ENCODE measurements around the gene PPIL1.

PPIL1 gene

DNA sequence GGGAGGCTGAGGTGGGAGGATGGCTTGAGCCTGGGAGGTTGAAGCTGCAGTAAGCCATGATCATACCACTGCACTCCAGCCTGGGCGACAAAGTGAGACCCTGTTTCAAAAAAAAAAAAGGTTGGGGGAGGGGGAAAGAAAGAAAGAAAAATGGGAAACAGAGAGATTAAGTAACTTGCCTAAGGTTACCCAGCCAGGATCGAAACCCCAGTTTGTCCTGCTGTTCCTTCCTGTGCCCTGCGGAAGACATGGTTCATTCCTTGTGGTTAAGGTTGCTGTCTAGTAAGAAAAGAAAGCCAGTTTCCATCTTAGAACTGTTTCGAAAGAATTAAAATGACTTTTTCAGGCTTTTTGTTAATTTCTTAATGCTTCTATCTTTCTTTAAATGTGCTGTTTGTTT lies 41.0 kb upstream of the PPIL1 start:
- DNase-seq (ENCODE audit: low read depth in 2 of 2), result no peak
- H3K4me3 ChIP-seq (replicated peaks in 1 of 2; ENCODE audit: low read depth in 2 of 2, low read length in 2 of 2), result no peak overlapping the region
- no peak for TF ChIP-seq CTCF (IDR thresholded peaks at IDR 0.05; ENCODE audit: low read depth, low read length)

DNA sequence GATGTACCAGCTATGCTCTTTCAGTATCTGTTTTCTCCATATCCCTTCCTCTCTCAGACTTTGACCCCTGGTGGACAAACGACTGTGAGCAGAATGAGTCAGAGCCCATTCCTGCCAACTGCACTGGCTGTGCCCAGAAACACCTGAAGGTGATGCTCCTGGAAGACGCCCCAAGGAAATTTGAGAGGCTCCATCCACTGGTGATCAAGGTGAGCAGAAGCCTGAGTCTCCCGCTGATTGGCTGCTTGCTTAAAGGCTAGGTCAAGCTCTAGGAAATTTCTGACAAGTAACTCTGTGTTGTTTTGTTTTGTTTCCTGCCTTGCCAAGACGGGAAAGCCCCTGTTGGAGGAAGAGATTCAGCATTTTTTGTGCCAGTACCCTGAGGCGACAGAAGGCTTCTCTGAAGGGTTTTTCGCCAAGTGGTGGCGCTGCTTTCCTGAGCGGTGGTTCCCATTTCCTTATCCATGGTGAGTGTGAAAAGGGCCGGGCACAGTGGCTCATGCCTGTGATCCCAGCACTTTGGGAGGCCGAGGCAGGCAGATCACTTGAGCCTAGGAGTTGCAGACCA lies 39.7 kb upstream of the PPIL1 start:
- TF ChIP-seq CTCF (IDR thresholded peaks at IDR 0.05; ENCODE audit: low read depth, low read length), result peak; percentile 41

DNA sequence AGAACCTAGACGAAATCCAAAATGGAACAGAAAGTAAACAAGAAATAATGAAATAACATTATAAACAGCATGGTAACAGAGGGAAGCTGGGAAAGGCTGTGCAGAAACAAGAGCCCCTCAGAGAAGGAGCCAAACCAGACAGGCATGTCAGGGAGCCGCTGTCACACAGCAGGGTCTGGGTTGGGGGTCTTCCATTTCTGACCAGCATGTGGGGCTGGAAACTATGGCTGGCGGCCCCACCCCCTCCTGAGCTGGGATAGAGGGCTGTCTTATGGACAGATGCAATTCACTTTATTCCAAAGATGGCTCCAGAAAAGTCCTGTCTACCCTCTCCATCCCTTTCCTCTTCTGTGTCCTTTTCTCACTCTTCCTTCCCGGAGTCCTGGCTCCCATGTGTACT lies 38.5 kb upstream of the PPIL1 start:
- no peak for TF ChIP-seq CTCF (IDR thresholded peaks at IDR 0.05; ENCODE audit: low read depth, low read length)
- H3K4me3 ChIP-seq (replicated peaks in 1 of 2; ENCODE audit: low read depth in 2 of 2, low read length in 2 of 2), result no peak overlapping the region
- DNase-seq (ENCODE audit: low read depth in 2 of 2), result no peak

More for the DNA sequence above, 39.7 kb upstream of the PPIL1 start:
- no peak overlapping the region for H3K4me3 ChIP-seq (replicated peaks in 1 of 2; ENCODE audit: low read depth in 2 of 2, low read length in 2 of 2)
- DNase-seq (ENCODE audit: low read depth in 2 of 2), result peak; percentile 42 to 46

GRCh38 chr6:36912586-36912985 lies 38.0 kb upstream of the PPIL1 start:
- TF ChIP-seq CTCF (IDR thresholded peaks at IDR 0.05; ENCODE audit: low read depth, low read length), result no peak
- DNase-seq (ENCODE audit: low read depth in 2 of 2), result peak; percentile 70 to 73
- H3K4me3 ChIP-seq (replicated peaks in 1 of 2; ENCODE audit: low read depth in 2 of 2, low read length in 2 of 2), result no peak overlapping the region

DNA sequence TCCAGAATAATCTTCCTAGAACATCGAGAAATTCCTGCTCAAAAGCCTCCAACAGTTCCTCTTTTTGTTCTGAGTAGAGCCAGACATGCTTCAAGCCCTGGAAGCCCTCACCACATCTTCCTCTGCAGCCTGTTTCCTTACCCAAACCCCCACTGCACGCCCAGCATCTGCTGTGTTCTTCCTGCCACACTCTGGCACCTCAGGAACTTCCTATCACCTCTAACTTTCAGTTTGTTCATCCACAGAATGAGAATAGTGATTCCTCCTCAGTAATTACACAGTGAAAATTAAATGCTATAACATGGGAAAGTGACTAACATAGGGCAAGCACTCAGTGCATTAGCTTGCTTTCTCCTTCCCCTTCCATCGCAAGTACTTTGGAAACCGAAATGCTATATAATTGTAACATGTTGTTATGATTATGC lies 37.4 kb upstream of the PPIL1 start:
- H3K4me3 ChIP-seq (replicated peaks in 1 of 2; ENCODE audit: low read depth in 2 of 2, low read length in 2 of 2), result no peak overlapping the region
- no peak for TF ChIP-seq CTCF (IDR thresholded peaks at IDR 0.05; ENCODE audit: low read depth, low read length)
- no peak for DNase-seq (ENCODE audit: low read depth in 2 of 2)

DNA sequence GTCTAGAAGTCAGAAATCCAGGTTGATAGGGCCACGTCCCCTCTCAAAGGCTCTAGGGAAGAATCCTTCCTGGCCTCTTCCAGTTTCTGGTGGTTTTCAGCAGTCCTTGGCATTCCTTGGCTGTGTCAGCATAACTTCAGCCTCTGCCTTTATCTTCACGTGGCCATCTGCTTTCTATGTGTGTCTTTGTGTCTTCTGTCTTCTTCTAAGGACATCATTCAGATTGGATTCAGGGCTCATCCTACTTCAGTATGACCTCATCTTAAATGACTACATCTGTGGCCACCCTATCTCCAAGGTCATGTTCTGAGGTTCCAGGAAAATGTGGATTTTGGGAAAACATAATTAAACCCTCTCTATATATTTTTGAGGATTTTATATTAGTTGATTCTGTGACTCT lies 34.1 kb upstream of the PPIL1 start:
- TF ChIP-seq CTCF (IDR thresholded peaks at IDR 0.05; ENCODE audit: low read depth, low read length), result no peak
- H3K4me3 ChIP-seq (replicated peaks in 1 of 2; ENCODE audit: low read depth in 2 of 2, low read length in 2 of 2), result no peak overlapping the region
- DNase-seq (ENCODE audit: low read depth in 2 of 2), result no peak

GRCh38 chr6:36907781-36908180 lies 33.2 kb upstream of the PPIL1 start:
- no peak for TF ChIP-seq CTCF (IDR thresholded peaks at IDR 0.05; ENCODE audit: low read depth, low read length)
- H3K4me3 ChIP-seq (replicated peaks in 1 of 2; ENCODE audit: low read depth in 2 of 2, low read length in 2 of 2), result no peak overlapping the region
- DNase-seq (ENCODE audit: low read depth in 2 of 2), result peak; percentile 59 to 68

Data from cardiac fibroblast (primary cell).